HG03469 (cell line): ENCODE data around the gene CCDC171.
"Not testable (repeated sequence)": the region's sequence is repeated elsewhere in the genome, so short reads cannot be mapped to it uniquely, and the experiment has no call there.

Source experiments
- ATAC-seq: cut with Tn5 transposase; IDR thresholded peaks from one replicate; pipeline ENCODE4 v1.9.1; 2021; ENCODE audit warnings: mild to moderate bottlenecking, moderate library complexity, moderate number of reproducible peaks; ENCODE audit not compliant: unreplicated experiment

CCDC171 gene

DNA sequence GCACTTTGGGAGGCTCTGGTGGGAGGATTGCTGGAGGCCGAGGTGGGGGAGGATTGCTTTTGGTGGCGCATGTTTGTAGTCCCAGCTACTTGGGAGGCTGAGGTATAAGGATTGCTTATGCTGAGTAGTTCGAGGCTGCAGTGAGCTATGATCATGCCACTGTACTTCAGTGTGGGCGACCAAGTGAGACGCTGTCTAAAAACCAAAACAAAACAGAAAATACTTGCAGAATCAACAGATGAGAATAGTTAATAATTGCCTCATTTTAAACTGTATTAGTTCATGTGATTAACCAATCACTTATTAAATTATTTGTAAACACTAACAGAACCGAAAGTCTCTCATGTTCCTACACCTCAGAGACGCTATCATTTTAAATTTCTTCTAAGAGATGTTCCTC, 118.1 kb downstream of the CCDC171 start:
- ATAC-seq: peak; percentile 72

DNA sequence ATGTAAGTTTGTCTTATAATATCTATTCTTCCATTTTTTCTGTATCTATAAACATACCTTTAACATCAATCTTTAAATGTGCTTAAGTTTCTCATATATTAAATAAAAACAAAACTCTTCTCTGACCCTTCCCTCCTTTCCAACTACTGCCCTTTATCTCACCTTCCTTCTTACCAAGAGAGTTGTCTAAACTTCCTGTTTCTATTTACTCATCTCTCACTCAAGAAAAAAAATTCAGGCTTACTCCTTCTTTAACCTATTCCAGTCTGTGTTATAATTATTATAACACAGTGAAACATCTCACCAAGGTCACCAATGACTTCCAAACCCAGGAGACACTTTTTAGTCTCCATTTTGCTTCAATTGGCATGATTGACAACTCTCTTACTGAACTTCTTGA, 140.9 kb downstream of the CCDC171 start:
- ATAC-seq: no peak

DNA sequence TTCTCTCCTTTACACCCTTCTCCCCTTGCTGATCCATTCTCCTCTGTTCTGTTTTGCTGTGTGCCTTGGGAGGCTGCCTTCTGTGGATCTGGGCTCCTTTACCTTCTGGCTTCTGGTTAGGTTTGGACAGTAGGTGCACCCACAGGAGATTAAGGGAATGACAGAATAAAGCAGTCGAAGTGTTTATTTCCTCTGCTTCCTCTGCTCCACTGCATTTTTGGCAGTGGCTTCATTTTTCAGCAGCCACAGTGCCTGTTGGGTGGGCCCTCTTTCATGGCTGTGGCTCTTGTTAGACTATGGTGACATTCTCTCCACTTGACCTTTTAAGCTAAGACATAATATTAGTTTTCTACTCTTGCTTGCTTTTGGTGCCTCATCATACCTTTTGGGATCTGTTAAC, 144.1 kb downstream of the CCDC171 start:
- no peak for ATAC-seq

DNA sequence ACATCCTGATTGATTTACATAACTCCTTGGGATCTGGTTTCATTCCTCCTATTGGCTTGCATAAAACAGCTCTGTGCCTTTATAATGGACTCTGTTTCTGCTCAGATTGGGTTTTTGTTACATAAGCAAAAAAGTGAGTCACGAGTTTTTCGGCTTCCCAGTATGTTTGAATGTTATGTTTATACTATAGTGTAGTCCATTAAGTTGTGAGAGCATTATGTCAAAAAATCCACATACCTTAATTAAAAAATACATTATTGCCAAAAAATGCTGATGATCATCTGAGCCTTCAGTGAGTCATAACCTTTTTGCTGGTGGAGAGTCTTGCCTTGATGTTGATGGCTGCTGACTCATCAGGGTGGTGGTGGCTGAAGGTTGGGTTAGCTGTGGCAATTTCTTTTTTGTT, 144.6 kb downstream of the CCDC171 start:
- ATAC-seq: no peak

DNA sequence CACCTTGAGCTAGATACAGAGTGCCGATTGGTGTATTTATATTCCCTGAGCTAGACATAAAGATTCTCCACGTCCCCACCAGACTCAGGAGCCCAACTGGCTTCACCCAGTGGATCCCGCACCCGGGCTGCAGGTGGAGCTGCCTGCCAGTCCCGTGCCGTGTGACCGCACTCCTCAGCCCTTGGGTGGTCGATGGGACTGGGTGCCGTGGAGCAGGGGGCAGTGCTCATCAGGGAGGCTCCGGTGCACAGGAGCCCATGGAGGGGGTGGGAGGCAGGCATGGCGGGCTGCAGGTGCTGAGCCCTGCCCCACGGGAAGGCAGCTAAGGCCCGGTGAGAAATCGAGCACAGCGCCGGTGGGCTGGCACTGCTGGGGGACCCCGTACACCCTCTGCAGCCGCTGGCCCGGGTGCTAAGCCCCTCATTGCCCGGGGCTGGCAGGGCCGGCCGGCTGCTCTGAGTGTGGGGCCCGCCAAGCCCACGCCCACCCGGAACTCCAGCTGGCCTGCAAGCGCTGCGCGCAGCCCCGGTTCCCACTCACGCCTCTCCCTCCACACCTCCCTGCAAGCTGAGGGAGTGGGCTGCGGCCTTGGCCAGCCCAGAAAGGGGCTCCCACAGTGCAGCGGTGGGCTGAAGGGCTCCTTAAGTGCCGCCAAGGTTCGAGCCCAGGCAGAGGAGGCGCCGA, 147.2 kb downstream of the CCDC171 start:
- ATAC-seq: not testable (repeated sequence)

DNA sequence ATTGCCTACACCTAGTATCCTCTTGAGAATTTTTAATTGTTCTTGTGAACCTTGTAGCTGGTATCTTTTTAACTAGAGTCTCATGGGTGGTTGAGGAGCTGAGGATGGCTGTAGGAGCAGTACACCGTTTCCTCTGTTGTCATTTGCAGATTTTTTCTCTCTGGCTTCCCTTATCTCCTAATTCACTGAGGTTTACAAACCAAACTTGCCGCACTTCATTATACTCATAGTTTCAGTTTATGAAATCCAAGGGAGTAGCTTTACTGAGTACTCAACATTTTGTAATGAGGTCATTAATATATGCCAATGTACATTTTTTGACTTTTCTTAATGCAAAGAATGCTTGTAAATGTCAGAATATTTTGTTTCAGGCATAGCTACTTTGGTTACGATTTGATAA, 154.2 kb downstream of the CCDC171 start:
- no peak for ATAC-seq

DNA sequence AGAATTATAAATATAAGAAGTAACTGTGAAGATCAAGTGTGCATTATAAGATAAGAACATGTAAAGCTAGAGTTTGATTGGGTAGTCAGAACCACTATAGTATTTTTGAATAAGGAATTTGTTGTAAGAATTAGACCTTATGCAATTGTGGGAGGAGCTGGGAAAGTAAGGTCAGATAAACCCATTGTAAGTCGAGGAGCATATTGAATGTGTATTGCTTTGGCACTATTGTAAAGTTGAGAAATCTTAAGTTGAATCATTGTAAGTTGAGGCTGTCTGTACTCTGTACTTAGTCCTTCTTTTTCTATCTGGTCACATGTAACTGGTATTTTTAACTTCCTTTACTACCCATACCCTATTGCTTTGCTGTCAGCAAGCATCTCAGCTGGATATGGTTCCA, 158.7 kb downstream of the CCDC171 start:
- no peak for ATAC-seq

DNA sequence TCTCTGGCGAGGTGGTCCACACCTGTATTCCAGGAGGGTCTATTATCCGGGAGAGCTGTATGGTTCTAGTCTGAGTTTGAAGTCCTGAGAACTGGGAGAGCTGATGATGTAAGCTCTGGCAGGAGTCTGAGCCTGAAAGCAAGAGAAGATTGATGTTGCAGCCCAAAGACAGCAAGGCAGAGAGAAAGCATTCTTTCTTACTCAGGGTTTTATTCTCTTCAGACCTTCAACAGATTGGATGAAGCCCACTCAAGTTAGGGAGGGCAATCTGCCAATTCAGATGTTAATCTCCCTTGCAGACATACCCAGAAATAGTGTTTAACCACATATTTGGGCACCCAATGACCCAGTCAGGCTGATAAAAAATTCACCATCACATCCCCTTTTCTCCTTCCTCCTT, 159.1 kb downstream of the CCDC171 start:
- ATAC-seq: no peak

DNA sequence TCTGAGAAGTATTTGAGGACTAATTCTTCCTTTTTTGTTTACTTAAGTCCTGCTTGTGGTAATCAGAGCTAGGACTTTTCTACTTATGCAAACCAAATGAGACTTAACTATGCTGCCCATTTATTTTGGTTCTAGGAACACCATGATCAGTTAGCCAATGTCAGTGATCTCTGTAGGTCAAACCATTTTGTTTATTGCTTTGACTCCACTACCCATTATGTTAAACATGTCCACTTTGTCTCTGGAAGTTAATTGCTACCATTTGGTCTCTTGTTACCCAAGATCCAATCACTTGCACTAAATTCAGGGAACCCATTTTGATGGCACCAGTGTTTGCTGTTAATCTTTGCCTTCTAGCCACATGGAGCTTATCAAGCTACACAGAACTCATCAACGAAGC, 161.9 kb downstream of the CCDC171 start:
- ATAC-seq: no peak

DNA sequence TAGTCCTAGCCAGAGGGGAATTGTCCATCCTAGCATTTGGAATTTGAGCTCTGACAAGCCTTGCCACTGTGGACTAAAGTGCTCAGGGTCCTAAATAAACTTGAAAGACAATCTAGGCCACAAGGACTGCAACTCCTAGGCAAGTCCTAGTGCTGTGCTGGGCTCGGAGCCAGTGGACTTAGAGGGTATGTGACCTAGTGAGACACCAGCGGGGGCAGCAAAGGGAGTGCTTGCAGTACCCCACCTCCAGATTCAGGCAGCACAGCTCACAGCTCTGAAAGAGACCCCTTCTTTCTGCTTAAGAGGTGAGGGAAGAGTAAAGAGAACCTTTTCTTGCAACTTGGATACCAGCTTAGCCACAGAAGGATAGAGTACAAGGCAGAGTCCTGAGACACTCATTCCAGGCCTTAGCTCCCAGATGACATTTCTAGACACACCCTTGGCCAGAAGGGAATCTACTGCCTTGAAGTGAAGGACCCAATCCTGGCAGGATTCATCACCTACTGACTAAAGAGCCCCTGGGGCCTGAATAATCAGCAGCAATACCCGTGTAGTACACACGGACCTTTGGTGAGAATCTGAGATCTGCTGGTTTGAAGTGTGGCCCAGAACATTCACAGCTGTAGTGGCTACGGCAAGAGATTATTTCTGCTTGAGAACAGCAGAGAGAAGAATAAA, 164.6 kb downstream of the CCDC171 start:
- ATAC-seq: no peak

DNA sequence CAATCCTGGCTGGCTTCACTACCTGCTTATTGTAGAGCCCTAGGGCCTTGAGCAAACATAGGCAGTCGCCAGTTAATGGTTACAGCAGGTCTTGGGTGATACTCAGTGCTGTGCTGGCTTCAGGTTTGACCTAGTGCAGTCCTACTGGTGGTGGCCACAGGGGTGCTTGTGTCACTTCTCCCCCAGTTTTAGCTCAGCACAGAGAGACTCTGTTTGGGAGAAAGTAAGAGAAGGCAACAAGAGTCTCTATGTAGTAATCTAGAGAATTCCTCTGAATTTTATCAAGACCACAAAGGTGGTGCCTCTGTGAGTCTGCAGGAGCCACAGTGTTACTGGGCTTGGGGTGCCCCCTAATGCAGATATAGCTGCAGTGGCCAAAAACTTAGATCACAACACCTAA, 165.6 kb downstream of the CCDC171 start:
- ATAC-seq: no peak

DNA sequence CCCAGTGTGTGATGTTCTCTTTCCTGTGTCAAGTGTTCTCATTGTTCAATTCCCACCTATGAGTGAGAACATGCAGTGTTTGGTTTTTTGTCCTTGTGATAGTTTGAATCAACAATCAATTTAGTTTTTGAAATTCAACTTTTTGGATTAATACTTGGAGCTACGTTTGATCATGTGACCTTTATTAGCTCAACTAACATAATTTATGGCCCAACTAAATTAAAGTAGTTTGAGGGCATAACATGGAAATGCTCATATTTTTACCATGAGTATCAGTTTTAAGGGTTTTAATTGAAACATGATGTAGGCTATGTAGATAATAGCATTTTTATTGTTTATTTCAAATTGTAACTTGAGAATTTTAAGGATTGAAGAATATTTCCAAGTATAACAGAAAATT, 168.0 kb downstream of the CCDC171 start:
- ATAC-seq: no peak

DNA sequence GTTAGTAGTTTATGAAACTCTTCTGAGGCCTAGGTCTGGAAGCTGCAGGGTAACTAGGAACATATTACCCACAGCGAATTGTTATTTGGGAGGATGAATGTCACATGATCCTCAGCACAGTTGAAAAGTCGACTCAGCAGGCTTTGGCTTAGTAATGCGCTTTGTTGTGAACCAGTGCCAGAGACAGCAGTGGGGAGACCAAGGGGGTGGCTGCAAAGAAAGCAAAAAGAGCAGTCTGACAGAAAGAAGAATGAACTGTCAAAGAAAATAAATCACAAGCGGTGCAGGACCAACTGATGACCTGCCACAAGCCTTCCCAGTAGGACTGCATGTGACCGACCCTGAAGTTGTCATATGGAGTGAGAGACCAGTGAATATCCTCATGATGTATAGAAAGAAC, 170.0 kb downstream of the CCDC171 start:
- ATAC-seq: no peak

DNA sequence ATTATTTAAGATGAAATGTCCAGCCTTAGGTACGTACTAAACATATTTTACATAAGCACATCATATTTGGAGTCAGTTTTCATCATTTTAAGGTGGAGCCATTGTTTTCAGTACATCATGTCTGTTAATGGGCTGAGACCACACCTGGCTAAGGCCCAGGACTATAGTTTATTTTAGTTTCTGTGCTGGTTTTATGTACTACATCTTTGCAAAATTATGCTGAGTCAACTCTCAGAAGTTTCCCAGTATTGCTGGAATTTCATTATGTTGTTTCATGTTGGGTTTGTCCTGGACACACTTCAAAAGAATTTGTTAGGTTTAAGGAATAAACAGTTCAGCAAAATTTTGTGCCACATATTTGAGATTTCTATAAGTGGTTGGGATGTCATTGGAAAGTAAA, 171.2 kb downstream of the CCDC171 start:
- ATAC-seq: no peak

DNA sequence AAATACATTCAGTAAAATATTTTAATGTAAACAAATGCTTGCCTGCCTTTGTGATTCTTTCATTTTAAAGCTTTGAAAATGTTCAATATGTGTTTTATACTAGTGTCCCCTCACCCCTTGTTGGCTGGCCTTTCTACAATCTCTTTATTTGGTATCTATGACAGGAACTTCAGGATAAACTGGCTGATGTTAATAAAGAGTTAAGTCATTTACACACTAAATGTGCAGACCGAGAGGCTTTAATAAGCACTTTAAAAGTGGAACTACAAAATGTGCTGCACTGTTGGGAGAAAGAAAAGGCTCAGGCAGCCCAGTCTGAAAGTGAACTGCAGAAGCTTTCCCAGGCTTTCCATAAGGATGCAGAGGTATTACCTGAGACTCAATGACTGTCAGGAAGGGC, 171.8 kb downstream of the CCDC171 start:
- no peak for ATAC-seq

DNA sequence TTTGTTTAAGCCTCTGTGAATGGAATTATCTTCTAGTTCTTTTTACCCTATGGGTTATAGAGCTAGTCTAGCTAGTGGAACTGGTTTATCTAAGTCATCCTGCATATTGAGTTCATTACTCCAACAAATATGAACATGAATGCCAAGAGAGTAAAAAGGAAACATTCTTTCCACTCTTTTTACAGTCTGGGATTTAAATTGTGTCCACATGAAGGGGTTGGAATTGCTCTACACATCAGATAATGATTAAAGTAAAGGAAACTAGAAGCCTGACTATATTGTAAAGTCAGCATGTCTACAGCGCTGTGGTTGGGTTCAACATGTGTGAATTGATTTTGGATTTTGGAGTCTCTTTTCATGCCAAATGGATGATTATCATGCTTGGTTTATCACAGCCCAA, 173.1 kb downstream of the CCDC171 start:
- no peak for ATAC-seq

DNA sequence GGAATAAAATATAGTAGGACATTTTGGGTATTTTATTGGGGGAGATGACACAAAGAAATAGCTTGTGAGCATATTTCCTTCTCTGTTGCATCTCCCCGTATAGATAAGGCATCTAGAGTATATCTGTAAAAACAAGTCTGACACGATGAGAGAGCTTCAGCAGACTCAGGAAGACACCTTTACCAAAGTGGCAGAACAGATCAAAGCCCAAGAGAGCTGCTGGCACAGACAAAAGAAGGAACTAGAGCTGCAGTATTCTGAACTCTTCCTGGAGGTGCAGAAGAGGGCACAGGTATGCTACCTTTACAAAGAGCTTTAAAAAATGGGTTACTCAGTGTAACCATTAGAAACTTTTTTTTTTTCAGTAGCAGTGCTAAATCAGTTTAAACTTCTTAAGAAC, 176.7 kb downstream of the CCDC171 start:
- no peak for ATAC-seq

DNA sequence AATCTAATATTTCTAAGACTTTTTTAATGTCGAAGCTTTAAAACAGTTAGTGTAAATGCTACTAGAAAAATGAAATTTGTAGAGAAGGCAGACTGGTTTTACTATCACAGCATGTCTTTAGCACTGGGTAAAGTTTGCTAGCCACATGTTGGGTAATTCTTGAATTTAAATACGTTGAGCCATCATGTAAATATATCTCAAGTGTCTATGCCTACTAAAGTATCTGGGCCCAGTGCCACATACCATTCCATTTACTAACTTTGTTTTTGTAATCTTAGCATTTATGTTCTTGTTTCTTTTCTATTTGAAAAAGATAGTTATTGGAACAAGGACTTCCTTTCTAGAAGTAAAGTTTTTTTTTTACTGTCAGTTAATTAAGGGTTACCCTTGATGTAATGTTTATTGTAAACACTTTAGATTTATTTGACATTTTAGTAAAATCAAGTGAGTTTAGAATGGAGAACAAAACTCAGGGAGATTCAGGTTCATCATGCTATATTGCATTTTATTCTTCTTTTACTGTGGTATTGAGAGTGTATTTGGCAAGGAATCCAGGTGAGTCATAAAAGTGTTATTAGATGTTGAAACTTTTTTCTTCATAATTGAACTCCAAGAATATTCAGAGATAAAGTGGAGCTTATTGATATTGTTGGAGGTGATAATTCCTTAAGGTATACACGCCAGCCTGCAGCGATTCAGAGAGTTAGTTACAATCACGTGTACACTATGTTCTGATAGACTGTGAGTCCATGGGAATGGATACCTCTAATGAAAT, 182.4 kb downstream of the CCDC171 start:
- no peak for ATAC-seq

DNA sequence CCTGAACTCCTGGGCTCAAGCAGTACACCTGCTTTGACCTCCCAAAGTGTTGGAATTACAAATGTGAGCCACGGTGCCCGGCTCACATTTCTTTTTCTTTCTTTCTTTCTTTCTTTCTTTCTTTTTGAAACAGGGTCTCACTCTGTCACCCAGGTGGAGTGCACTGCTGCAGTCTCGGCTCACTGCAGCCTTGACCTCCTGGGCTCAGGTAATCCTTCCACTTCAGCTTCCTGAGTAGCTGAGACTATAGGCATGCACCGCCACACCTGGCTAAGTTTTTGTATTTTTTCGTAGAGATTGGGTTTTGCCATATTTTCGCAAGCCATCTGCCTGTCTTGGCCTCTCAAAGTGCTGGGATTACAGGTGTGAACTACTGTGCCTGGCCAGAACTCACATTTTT, 183.7 kb downstream of the CCDC171 start:
- no peak for ATAC-seq

DNA sequence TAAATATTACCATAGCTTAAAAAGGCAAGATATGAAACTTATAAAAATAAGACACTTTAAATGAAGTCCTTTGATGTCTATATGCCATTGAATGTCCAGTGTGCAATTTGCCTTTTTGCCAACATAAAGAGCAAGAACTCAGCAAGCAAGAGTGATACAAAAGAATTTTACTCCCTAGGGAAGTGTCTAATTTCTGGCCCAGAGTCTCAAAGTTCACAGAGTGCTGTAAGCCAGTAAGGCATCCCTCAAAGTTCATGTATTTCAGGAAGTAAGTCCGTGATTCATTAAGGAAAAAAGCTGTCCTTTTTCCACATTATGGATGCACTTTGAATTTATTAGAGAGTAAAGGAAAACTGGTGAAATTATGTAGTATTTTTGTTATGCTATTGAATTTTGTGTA, 185.2 kb downstream of the CCDC171 start:
- no peak for ATAC-seq

DNA sequence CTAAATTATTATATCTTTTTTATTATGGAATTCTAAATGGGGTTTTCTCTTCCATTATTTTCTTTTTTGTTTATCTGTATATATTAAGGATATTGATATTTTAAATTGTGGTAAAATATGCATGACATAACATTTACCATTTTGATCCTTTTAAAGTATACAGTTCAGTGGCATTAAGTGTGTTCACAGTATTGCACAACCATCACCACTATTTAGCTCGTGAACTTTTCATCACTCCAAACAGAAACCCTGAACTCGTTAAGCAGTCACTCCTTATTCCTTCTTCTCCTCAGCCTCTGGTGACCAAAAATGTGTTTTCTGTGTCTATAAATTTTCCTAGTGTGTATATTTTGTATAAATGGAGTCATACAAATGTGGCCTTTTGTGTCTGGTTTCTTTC, 188.2 kb downstream of the CCDC171 start:
- ATAC-seq: no peak

DNA sequence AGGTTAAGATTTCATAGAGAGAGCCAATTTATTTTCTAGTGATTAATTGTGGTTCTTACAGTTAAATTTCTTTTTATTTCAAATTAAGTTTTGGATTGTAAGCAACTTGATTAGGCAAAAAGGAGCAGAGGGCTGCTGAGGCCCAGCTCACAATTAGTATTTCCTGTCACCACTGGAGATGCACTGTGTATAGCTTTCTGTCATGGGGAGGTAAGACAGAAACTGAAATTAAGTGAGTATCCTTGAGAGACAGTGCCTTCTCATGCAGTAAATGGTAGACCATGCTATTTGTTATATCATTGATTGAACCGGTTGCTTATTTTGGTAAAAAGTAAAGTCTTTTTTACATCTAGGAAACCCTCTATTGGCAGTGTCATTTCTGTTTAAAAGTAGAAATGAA, 190.7 kb downstream of the CCDC171 start:
- ATAC-seq: peak; percentile 87
